ENCODE results near the gene NOP9.
A peak's percentile ranks its signal among the peaks of the same experiment; 100 is the strongest.

Gene NOP9

GRCh38 chr14:24279301-24280186 lies 20.1 kb upstream of the NOP9 start:
- DNase-seq (ENCODE audit: extremely low spot score, insufficient read length, low read depth) (no peak), FAIRE-seq (peak; percentile 82)

GRCh38 chr14:24280797-24281460 lies 18.7 kb upstream of the NOP9 start:
- no peak for FAIRE-seq
- DNase-seq (ENCODE audit: extremely low spot score, insufficient read length, low read depth), result no peak

GRCh38 chr14:24281636-24282035 lies 18.0 kb upstream of the NOP9 start:
- no peak for FAIRE-seq
- no peak for DNase-seq (ENCODE audit: extremely low spot score, insufficient read length, low read depth)

GRCh38 chr14:24282736-24283135 lies 16.9 kb upstream of the NOP9 start:
- FAIRE-seq (no peak), DNase-seq (ENCODE audit: extremely low spot score, insufficient read length, low read depth) (no peak)

GRCh38 chr14:24283796-24284460 lies 15.7 kb upstream of the NOP9 start:
- FAIRE-seq, result no peak
- DNase-seq (ENCODE audit: extremely low spot score, insufficient read length, low read depth), result no peak

GRCh38 chr14:24284501-24285035 lies 15.1 kb upstream of the NOP9 start:
- FAIRE-seq (no peak), DNase-seq (ENCODE audit: extremely low spot score, insufficient read length, low read depth) (no peak)

- DNase-seq (ENCODE audit: extremely low spot score, insufficient read length, low read depth) (no peak), FAIRE-seq (no peak)
Observed at GRCh38 chr14:24285351-24285750, 14.3 kb upstream of the NOP9 start.

- no peak for DNase-seq (ENCODE audit: extremely low spot score, insufficient read length, low read depth)
- no peak for FAIRE-seq
Observed at GRCh38 chr14:24286996-24287395, 12.7 kb upstream of the NOP9 start.

- FAIRE-seq (no peak), DNase-seq (ENCODE audit: extremely low spot score, insufficient read length, low read depth) (no peak)
Observed at GRCh38 chr14:24289649-24290280, 9.9 kb upstream of the NOP9 start.

GRCh38 chr14:24290746-24291145 lies 8.9 kb upstream of the NOP9 start:
- FAIRE-seq (no peak), DNase-seq (ENCODE audit: extremely low spot score, insufficient read length, low read depth) (no peak)

- FAIRE-seq, result no peak
Observed at GRCh38 chr14:24291446-24292117, 8.1 kb upstream of the NOP9 start.

GRCh38 chr14:24292118-24292807 lies 7.4 kb upstream of the NOP9 start:
- FAIRE-seq (no peak), DNase-seq (ENCODE audit: extremely low spot score, insufficient read length, low read depth) (no peak)

More at GRCh38 chr14:24291446-24292117, 8.1 kb upstream of the NOP9 start:
- no peak for DNase-seq (ENCODE audit: extremely low spot score, insufficient read length, low read depth)

- FAIRE-seq (no peak), DNase-seq (ENCODE audit: extremely low spot score, insufficient read length, low read depth) (no peak)
Observed at GRCh38 chr14:24293525-24293924, 6.1 kb upstream of the NOP9 start.

- FAIRE-seq (peak; percentile 95), DNase-seq (ENCODE audit: extremely low spot score, insufficient read length, low read depth) (peak; percentile 69)
Observed at GRCh38 chr14:24296341-24297157, 3.1 kb upstream of the NOP9 start.

- FAIRE-seq (no peak), DNase-seq (ENCODE audit: extremely low spot score, insufficient read length, low read depth) (no peak)
Observed at GRCh38 chr14:24297190-24297964, 2.3 kb upstream of the NOP9 start.

GRCh38 chr14:24298892-24299254 lies 777 bp upstream of the NOP9 start:
- FAIRE-seq (no peak), DNase-seq (ENCODE audit: extremely low spot score, insufficient read length, low read depth) (no peak)

GRCh38 chr14:24300326-24300980 lies 803 bp downstream of the NOP9 start:
- DNase-seq (ENCODE audit: extremely low spot score, insufficient read length, low read depth) (no peak), FAIRE-seq (no peak)
